ENCODE results near the gene PDP2.

DNA sequence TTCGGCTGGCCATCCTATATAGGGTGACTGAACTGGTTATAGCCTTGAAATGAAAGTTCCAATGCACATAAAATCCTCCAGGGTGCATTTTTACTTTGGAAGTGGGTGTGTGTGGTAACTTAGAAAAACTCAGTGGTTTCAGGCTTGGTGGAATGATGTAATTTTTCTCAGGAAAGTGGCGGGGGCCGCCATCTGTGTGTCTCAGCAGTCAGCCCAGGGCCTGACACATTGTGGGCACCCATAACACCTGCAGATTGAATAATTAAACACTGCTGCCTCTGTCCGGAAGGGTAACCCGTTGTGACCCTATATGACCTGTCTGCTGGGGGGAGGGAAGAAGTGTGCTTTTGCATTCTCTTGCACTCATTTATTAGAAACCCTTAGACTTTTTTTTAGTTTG, 2.2 kb upstream of the PDP2 start:
- TF ChIP-seq CTCF (IDR thresholded peaks at IDR 0.05; ENCODE audit: extremely low read depth in 1 of 2, insufficient read depth in 1 of 2, low read depth in 1 of 2, low read length in 2 of 2) (no peak), POLR2A (IDR thresholded peaks at IDR 0.05; ENCODE audit: low read depth, low read length) (no peak), EZH2 (IDR thresholded peaks at IDR 0.05; ENCODE audit: borderline replicate concordance, low read depth, low read length, severe bottlenecking) (no peak), JUN (IDR thresholded peaks at IDR 0.05; ENCODE audit: borderline replicate concordance, insufficient read depth, insufficient read length, low read depth) (no peak)
